K562 (cell line): ENCODE data around the gene SNX10. TPM values are rescaled to one million over a fixed set of nuclear protein-coding genes. Genes with fewer than 3 reads are reported as not detected.

Source experiments
- CBFA2T2 ChIP-seq: fragments of 450-650 bp; conservative IDR thresholded peaks from 2 replicates; pipeline ENCODE4 v1.6.1; 2017; ENCODE audit warnings: mild to moderate bottlenecking
- HDAC2 ChIP-seq: fragments of 450-650 bp; IDR thresholded peaks from 2 replicates; pipeline ENCODE4 v1.6.1; 2016; ENCODE audit warnings: mild to moderate bottlenecking
- KLF16 ChIP-seq: IDR thresholded peaks from 2 replicates; pipeline ENCODE4 v1.6.1; 2016; ENCODE audit warnings: antibody characterized with exemption
- L3MBTL2 ChIP-seq: fragments of 450-650 bp; IDR thresholded peaks from 2 replicates; pipeline ENCODE4 v1.6.1; 2016; ENCODE audit warnings: mild to moderate bottlenecking, moderate library complexity
- MAX ChIP-seq: sonication (generic); formaldehyde crosslinking; IDR thresholded peaks from 2 replicates; pipeline ENCODE4 v1.9.0; 2022; ENCODE audit warnings: mild to moderate bottlenecking, missing genetic modification reagents
- MGA ChIP-seq: fragments of 450-650 bp; IDR thresholded peaks from 2 replicates; pipeline ENCODE4 v1.6.1; 2016; ENCODE audit warnings: mild to moderate bottlenecking, moderate library complexity
- MTA1 ChIP-seq: fragments of 450-650 bp; IDR thresholded peaks from 2 replicates; pipeline ENCODE4 v1.6.1; 2017; ENCODE audit warnings: borderline replicate concordance
- NBN ChIP-seq: fragments of 450-650 bp; IDR thresholded peaks from 2 replicates; pipeline ENCODE4 v1.6.1; 2016; ENCODE audit warnings: low read depth, mild to moderate bottlenecking
- PATZ1 ChIP-seq: fragments of 250-450 bp; sonication (Bioruptor Pico); IDR thresholded peaks from 2 replicates; pipeline ENCODE4 v1.5.0; 2020; ENCODE audit warnings: mild to moderate bottlenecking, borderline replicate concordance
- POLR2AphosphoS5 ChIP-seq: IDR thresholded peaks from 2 replicates; pipeline ENCODE4 v1.6.1; 2011; ENCODE audit warnings: mild to moderate bottlenecking, low read depth, low read length, moderate library complexity; ENCODE audit not compliant: control insufficient read depth, insufficient read depth
- SMARCA4 ChIP-seq: fragments of 450-650 bp; IDR thresholded peaks from 2 replicates; pipeline ENCODE4 v1.6.1; 2016
- TAL1 ChIP-seq: fragments of 450-650 bp; IDR thresholded peaks from 2 replicates; pipeline ENCODE4 v1.6.1; 2016; ENCODE audit warnings: mild to moderate bottlenecking
- TCF3 ChIP-seq: sonication (generic); formaldehyde crosslinking; IDR thresholded peaks from 2 replicates; pipeline ENCODE4 v1.4.0; 2020; ENCODE audit warnings: mild to moderate bottlenecking, missing genetic modification reagents
- ZNF239 ChIP-seq: fragments of 250-450 bp; sonication (Bioruptor Pico); IDR thresholded peaks from 2 replicates; pipeline ENCODE4 v1.4.0; 2020; ENCODE audit warnings: mild to moderate bottlenecking
- polyA plus RNA-seq, 8 experiments: library from polyadenylated mRNA; depleted of rRNA in 4 of 8; stranded (reverse) in 5 of 8; unstranded in 3 of 8; fragments of >200 nt; fragmentation: Nextera tagmentation in 2 of 8; fragmentation: Illumina TruSeq in 1 of 8; extraction: Ambion mirVana in 2 of 8; extraction: Trizol in 1 of 8; gene quantifications; 2 replicates each; pipeline versions ENCODE4 v1.2.1 to v1.2.3, GENCODE V29; 2011 to 2014; ENCODE audit warnings: inconsistent platforms in 1 of 8, missing spikeins in 1 of 8
- total RNA-seq, 7 experiments: library from RNA; depleted of rRNA in 6 of 7; stranded (reverse); fragments of >200 nt in 6 of 7; fragmentation: Illumina TruSeq in 2 of 7; extraction: Trizol in 2 of 7; gene quantifications; 2 replicates each; pipeline versions ENCODE4 v1.2.1 to v1.2.3, GENCODE V29; 2011 to 2021; ENCODE audit warnings: low replicate concordance in 1 of 7

The SNX10 gene
- total and polyA plus RNA-seq, 9 of the 15 experiments (the other 6 are each of a cell fraction or from before 2014, with no cell fraction given): 6.9 to 16.5 (median 11.5) TPM

- TF ChIP-seq MGA (peak; percentile 37; the same call in 1 of the 2 replicates), HDAC2 (peak; percentile 39; the same call in 1 of the 2 replicates), ZNF239 (CRISPR knock-in tag) (no peak), MAX (CRISPR knock-in tag) (no peak), NBN (no peak), MTA1 (no peak), TAL1 (peak; percentile 72; the same call in 1 of the 2 replicates), CBFA2T2 (peak; percentile 80), TCF3 (peak; percentile 57), POLR2AphosphoS5 (peak; percentile 55; the same call in 1 of the 2 replicates), PATZ1 (CRISPR knock-in tag) (no peak), KLF16 (peak; percentile 41; the same call in 1 of the 2 replicates), L3MBTL2 (peak; percentile 39; the same call in 1 of the 2 replicates), SMARCA4 (peak; percentile 45; the same call in 1 of the 2 replicates)
Observed at GRCh38 chr7:26404189-26404996, 112.7 kb downstream of the SNX10 start (continued).
